Measurements from ENCODE around the gene SYTL2.
"Not testable (repeated sequence)": the region's sequence is repeated elsewhere in the genome, so short reads cannot be mapped to it uniquely, and the experiment has no call there.

The SYTL2 gene

GRCh38 chr11:85787168-85787567 is 23.8 kb downstream of the SYTL2 start:
- DNase-seq, result no peak

DNA sequence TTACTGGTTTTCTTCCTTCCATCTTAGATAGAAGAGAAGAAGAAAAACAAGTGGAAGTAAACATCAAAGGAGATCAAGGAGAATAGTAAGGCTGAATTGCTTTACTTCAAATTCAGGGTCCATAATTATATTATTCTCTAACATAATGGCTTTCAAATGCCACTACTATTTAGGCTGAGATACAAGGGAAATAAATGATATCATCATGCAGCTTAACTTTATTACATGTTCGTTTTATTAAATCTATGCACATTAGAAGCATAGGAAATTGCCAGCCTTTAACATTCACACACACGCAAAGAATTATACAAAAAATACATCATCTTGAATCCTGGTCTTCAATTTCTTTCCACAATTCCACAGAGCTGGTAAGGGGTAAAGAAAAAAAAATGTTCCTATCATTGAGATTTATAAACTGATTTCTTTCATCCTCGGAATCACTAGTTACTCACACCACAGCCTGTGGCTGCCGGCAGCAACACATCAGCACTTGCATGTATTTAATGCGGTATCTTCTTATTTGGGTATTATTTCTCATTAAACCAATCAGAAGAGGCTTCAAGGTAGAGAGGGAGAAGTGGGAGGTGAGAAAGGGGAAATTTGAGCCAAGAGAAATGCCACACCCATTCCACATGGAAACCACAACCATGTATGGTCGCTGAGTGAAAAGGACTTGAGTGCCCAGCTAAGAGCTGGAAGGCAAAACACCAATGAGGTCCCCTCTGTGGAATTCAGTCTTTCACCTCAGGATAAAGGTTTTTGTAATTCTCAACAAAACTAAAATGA is 26.3 kb downstream of the SYTL2 start:
- no peak for DNase-seq

DNA sequence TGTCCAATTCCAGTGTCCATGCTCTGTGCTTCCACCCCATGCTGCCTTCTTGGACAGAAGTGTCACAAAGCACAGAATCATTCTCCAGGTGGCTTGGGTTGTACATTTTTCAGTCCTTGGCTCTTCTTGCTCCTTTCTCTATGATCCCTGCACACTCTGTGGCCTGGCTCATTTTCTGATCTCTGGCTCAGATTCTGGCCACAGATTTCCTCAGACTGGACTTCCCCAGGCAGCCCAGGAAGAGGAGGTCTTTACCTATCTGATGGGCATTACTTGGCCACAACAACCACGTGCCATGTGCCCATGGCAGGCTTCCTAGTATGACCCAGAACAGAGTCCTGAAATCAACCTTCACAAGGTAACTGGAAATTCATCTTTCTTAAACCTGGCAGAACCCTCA is 27.2 kb downstream of the SYTL2 start:
- no peak for DNase-seq

- DNase-seq, result not testable (repeated sequence)
Observed at GRCh38 chr11:85780780-85781517, 30.0 kb downstream of the SYTL2 start.

- no peak for DNase-seq
Observed at GRCh38 chr11:85779956-85780640, 30.8 kb downstream of the SYTL2 start.

DNA sequence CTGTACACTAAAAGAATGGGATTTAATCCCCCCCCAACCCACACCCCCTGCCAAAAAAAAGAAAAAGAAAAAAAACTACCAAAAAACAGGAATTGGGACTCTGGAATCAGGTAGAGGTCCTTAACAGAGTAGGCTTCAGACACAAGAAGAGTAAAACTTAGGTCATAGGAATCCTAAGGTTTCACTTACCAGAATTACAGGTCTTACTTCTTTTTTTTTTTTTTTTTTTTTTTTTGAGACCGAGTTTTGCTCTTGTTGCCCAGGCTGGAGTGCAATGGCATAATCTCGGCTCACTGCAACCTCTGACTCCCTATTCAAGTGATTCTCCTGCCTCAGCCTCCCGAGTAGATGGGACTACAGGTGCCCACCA is 33.4 kb downstream of the SYTL2 start:
- not testable (repeated sequence) for DNase-seq

- no peak for DNase-seq
Observed at GRCh38 chr11:85776951-85777602, 33.9 kb downstream of the SYTL2 start.

- DNase-seq, result no peak
Observed at GRCh38 chr11:85774256-85775101, 36.5 kb downstream of the SYTL2 start.

GRCh38 chr11:85772695-85773094 is 38.2 kb downstream of the SYTL2 start:
- no peak for DNase-seq

GRCh38 chr11:85771568-85771967 is 39.4 kb downstream of the SYTL2 start:
- no peak for DNase-seq

GRCh38 chr11:85769771-85770170 is 41.2 kb downstream of the SYTL2 start:
- no peak for DNase-seq

DNA sequence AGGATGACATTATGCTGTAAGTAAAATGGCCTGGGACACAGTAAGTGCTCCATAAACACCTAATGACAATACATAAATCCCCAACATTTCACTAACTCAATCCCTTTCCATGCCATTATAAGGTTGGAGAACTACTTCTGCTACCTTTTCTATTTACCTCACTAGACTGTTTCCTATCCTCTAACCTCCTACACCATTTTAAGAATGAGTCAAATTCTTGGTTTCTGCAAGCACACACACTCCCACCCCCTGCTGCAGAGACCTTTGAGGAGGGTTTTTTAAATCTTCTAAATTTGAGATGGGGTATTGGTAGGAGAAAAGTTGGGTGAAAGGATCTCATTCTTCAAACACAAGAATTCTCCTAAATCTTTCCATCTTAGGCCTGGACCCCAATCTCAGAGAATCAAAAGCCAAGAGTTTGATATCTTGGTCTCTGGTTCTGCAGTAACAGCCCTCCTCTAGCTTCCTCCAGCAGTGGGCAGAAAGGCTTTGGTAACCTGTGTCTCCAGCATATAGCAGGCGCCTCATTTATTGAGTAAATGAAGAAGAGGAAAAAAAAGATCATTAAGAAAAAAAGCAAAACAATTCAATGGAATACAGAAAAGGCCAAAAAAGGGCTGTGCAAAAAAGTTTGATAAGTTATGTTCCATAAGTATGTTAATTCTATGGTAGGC is 42.3 kb downstream of the SYTL2 start:
- no peak for DNase-seq

DNA sequence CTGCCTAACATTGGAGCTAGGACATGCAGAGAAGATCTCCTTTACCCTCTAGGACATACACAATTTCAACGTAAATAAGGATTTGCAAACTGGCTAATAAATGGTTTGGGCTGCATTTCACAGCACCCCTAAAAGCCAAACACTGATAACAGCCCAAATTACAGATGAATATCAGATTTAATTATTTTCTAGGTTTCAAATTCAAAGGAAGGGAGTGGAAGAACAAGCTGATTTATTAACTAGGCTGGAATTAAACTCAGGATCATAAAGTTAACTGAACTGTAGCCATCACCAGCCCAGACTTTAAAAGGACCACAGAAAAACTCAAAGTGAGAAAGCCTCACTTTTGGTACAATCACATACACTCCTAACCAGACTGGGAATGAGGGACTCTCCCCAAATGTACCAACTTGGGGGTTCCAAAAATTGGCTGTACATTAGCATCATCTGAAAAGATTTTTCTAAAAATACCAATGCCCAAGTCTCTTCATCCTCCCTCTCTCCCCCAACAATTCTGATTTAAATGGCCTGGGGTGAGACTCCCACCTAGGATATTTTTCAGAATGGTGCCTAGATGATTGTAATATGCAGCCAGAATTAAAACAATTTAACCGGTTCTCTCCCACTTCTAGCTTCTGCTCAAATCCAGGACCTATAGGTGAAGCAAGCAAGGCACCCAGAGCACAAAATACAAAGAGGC is 43.5 kb downstream of the SYTL2 start:
- no peak for DNase-seq

DNA sequence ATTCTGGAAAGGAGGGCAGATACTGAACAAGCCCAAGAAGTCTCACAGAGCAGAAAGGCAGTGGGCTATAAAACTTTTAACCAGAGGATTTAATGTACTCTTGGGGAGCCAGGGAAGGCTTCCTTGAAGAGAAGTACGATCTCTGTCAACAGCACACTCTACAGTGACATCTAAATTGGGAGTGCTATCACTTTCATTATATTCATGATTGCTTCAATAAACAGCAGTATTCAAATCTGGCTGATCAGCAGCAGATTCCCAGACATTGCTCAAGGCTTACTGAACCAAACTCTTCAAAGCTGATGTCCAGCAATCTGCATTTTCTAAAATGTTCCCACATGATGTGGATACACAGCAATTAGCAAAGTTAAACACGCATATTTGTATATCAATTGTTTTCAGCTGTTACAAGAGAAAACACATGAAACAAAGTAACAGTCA is 44.2 kb downstream of the SYTL2 start:
- DNase-seq, result no peak

GRCh38 chr11:85764796-85765195 is 46.1 kb downstream of the SYTL2 start:
- no peak for DNase-seq

- no peak for DNase-seq
Observed at GRCh38 chr11:85762226-85762625, 48.7 kb downstream of the SYTL2 start.

DNA sequence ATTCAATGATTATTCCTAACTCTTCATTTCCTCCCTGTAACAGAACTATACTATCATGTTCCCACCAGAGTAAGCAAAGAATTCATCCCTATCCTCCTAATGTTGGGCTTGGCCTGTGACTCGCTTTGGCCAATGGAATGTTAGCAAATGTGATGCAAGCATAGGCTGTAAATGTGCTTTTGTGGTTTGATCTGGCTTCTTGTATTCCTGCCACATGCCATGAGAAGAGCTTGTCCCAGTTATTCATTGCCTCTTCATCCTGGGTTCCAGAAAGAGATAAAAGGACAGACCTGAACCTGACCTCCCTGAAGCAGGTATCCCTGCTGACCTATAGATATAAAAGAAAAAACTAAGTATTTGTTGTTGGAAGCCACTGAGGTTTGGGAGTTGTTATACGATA is 51.0 kb downstream of the SYTL2 start:
- no peak for DNase-seq

DNA sequence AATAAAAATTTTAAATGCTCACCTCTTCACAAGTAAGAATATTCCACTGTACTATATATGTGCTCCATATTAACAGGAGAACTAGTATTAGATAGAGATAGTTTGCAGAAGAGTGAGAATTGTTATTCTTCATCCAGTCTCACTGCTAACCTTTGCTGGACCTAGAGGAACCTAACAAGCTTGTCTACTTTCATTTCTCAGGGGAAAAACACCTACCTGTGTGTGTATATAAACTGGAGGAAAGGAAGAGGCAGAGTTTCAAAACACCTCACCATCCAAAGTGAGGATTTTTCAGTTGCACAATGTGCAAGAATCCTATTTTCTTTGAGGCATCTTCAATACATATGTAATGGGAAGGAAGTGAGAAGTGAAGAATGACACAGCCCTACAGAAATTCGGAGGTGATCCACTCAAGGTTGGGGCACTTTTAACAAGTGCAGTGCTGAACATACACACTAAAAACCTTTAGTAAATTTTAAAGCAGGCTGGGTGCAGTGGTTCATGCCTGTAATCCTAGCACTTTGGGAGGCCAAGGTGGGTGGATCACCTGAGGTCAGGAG is 52.4 kb downstream of the SYTL2 start:
- no peak for DNase-seq

GRCh38 chr11:85758026-85758425 is 52.9 kb downstream of the SYTL2 start:
- no peak for DNase-seq

GRCh38 chr11:85756401-85757200 is 54.3 kb downstream of the SYTL2 start:
- DNase-seq, result no peak
